ENCODE results near the gene LRRC49.

- TF ChIP-seq RARB (CRISPR knock-in tag; IDR thresholded peaks at IDR 0.05) (no peak), ZNF565 (CRISPR knock-in tag; conservative IDR thresholded peaks at IDR 0.05; ENCODE audit: low read depth) (no peak), CSDC2 (CRISPR knock-in tag; IDR thresholded peaks at IDR 0.05) (no peak), ARNTL (CRISPR knock-in tag; IDR thresholded peaks at IDR 0.05; ENCODE audit: borderline replicate concordance, low read depth) (no peak), ESRRG (CRISPR knock-in tag; IDR thresholded peaks at IDR 0.05) (no peak), ZFP3 (CRISPR knock-in tag; IDR thresholded peaks at IDR 0.05) (no peak), BACH2 (CRISPR knock-in tag; IDR thresholded peaks at IDR 0.05; ENCODE audit: borderline replicate concordance) (no peak), POU6F1 (CRISPR knock-in tag; IDR thresholded peaks at IDR 0.05; ENCODE audit: borderline replicate concordance, low read depth) (no peak)
These were observed 188.1 kb downstream of the LRRC49 start for GRCh38 chr15:71080705-71081104.
